OCI-LY7 (cell line): ENCODE data around the gene DNM3.

Source experiments
- CTCF ChIP-seq: fragments of 200-600 bp; sonication (generic); conservative IDR thresholded peaks from 2 replicates; pipeline ENCODE4 v1.5.1; 2014; ENCODE audit warnings: mild to moderate bottlenecking, antibody characterized with exemption, low read length, moderate library complexity, mixed read lengths
- EZH2phosphoT487 ChIP-seq: fragments of 200-600 bp; sonication (generic); IDR thresholded peaks from 2 replicates; pipeline ENCODE4 v1.6.1; 2018; ENCODE audit warnings: low read depth, borderline replicate concordance, mild to moderate bottlenecking, mixed run types, antibody characterized with exemption, low read length, moderate library complexity, mixed read lengths

- TF ChIP-seq CTCF: no peak
- TF ChIP-seq EZH2phosphoT487: no peak
Observed at GRCh38 chr1:172393354-172393753, 552.1 kb downstream of the DNM3 start.
